ENCODE measurements around the gene TARS3. TPM values are rescaled to one million over a fixed set of nuclear protein-coding genes. Genes with fewer than 3 reads are reported as not detected.

Gene TARS3
- total RNA-seq, 4 donors from 2014 or later, result 17.3 to 31.3 (median 27.7) TPM

GRCh38 chr15:101727186-101727585 is 2.9 kb upstream of the TARS3 start:
- no peak for TF ChIP-seq CTCF (IDR thresholded peaks at IDR 0.05; ENCODE audit: low read depth)

GRCh38 chr15:101725073-101725472 is 800 bp upstream of the TARS3 start:
- no peak for TF ChIP-seq CTCF (IDR thresholded peaks at IDR 0.05; ENCODE audit: low read depth)

GRCh38 chr15:101724675-101725005 is 367 bp upstream of the TARS3 start:
- no peak for TF ChIP-seq CTCF (IDR thresholded peaks at IDR 0.05; ENCODE audit: low read depth)

GRCh38 chr15:101723171-101723873 is 951 bp downstream of the TARS3 start:
- TF ChIP-seq CTCF (IDR thresholded peaks at IDR 0.05; ENCODE audit: low read depth), result no peak

GRCh38 chr15:101718896-101719295 is 5.4 kb downstream of the TARS3 start:
- TF ChIP-seq CTCF (IDR thresholded peaks at IDR 0.05; ENCODE audit: low read depth), result no peak

- no peak for TF ChIP-seq CTCF (IDR thresholded peaks at IDR 0.05; ENCODE audit: low read depth)
Observed at GRCh38 chr15:101712078-101712477, 12.2 kb downstream of the TARS3 start.

GRCh38 chr15:101710806-101711205 is 13.5 kb downstream of the TARS3 start:
- no peak for TF ChIP-seq CTCF (IDR thresholded peaks at IDR 0.05; ENCODE audit: low read depth)

Data from subcutaneous adipose tissue (tissue), 4 donors.